GM23248 (cell line): ENCODE data around the gene KRTAP12-2. TPM values are rescaled to one million over a fixed set of nuclear protein-coding genes. Genes with fewer than 3 reads are reported as not detected.

Source experiments
- DNase-seq: peaks from one replicate; pipeline ENCODE4 v3.0.0-alpha.2; 2015
- H2AFZ ChIP-seq: fragments of 200-600 bp; sonication (generic); 2 replicates; pipeline ENCODE4 v1.6.1; 2016; ENCODE audit warnings: antibody characterized with exemption
- H3F3A ChIP-seq: fragments of 200-600 bp; sonication (generic); 2 replicates; pipeline ENCODE4 v1.6.1; 2016; ENCODE audit warnings: mild to moderate bottlenecking, antibody characterized with exemption, mixed run types; ENCODE audit not compliant: insufficient read depth
- H3K27ac ChIP-seq: fragments of 200-600 bp; sonication (generic); 2 replicates; pipeline ENCODE4 v1.5.1; 2016; ENCODE audit warnings: mild to moderate bottlenecking
- H3K27me3 ChIP-seq: fragments of 200-600 bp; sonication (generic); replicated peaks from 2 replicates; pipeline ENCODE4 v1.6.1; 2016; ENCODE audit warnings: mild to moderate bottlenecking; ENCODE audit not compliant: insufficient read depth
- H3K36me3 ChIP-seq: fragments of 200-600 bp; sonication (generic); 2 replicates; pipeline ENCODE4 v1.6.1; 2016; ENCODE audit warnings: low read depth, mild to moderate bottlenecking
- H3K4me1 ChIP-seq: fragments of 200-600 bp; sonication (generic); 2 replicates; pipeline ENCODE4 v1.6.1; 2016; ENCODE audit warnings: mild to moderate bottlenecking; ENCODE audit not compliant: insufficient read depth
- H3K4me2 ChIP-seq: fragments of 200-600 bp; sonication (generic); one replicate; pipeline ENCODE4 v1.6.1; 2016; ENCODE audit warnings: mild to moderate bottlenecking; ENCODE audit not compliant: unreplicated experiment
- H3K4me3 ChIP-seq: fragments of 200-600 bp; sonication (generic); 2 replicates; pipeline ENCODE4 v1.5.1; 2016; ENCODE audit warnings: mild to moderate bottlenecking
- H3K79me2 ChIP-seq: fragments of 200-600 bp; sonication (generic); 2 replicates; pipeline ENCODE4 v1.6.1; 2016; ENCODE audit warnings: mild to moderate bottlenecking; ENCODE audit not compliant: insufficient read depth
- H3K9ac ChIP-seq: fragments of 200-600 bp; sonication (generic); 2 replicates; pipeline ENCODE4 v1.6.1; 2016; ENCODE audit warnings: mild to moderate bottlenecking
- H3K9me2 ChIP-seq: fragments of 200-600 bp; sonication (generic); 2 replicates; pipeline ENCODE4 v1.6.1; 2016; ENCODE audit warnings: mixed run types, mild to moderate bottlenecking, moderate library complexity; ENCODE audit not compliant: insufficient read depth
- H3K9me3 ChIP-seq: fragments of 200-600 bp; sonication (generic); one replicate; pipeline ENCODE4 v1.6.1; 2017; ENCODE audit warnings: low read depth
- H4K20me1 ChIP-seq: fragments of 200-600 bp; sonication (generic); 2 replicates; pipeline ENCODE4 v1.6.0; 2016; ENCODE audit not compliant: insufficient read depth
- EZH2 ChIP-seq: fragments of 200-600 bp; sonication (generic); IDR thresholded peaks from 2 replicates; pipeline ENCODE4 v1.6.1; 2018; ENCODE audit warnings: antibody characterized with exemption, mild to moderate bottlenecking; ENCODE audit not compliant: insufficient read depth, poor library complexity, severe bottlenecking
- EZH2phosphoT487 ChIP-seq: fragments of 200-600 bp; sonication (generic); IDR thresholded peaks from 2 replicates; pipeline ENCODE4 v1.6.1; 2018; ENCODE audit warnings: antibody characterized with exemption, moderate library complexity, mild to moderate bottlenecking, low read depth; ENCODE audit not compliant: insufficient read depth
- WGBS, 2 experiments: methylation state at CpG; one replicate each; pipeline ENCODE4 v1.1.6; 2015 to 2017; ENCODE audit warnings: low lambda C conversion rate in 2 of 2, low coverage in 1 of 2; ENCODE audit errors: missing lambda C conversion rate in 2 of 2; 5-methylcytosine and 5-hydroxymethylcytosine counted together
- in situ Hi-C: fragments of 300-500 bp; cut with MboI; formaldehyde crosslinking; loops from 2 replicates; pipeline ENCODE4 v1.15.0; 2020
- polyA plus RNA-seq: library from polyadenylated mRNA; unstranded; fragments of >200 nt; fragmentation: Nextera tagmentation; extraction: Ambion mirVana; gene quantifications from 2 replicates; pipeline ENCODE4 v1.2.1, GENCODE V29; 2016
- total RNA-seq: library from RNA; depleted of rRNA; stranded (reverse); fragments of >200 nt; shearing (Covaris generic); gene quantifications from 2 replicates; pipeline ENCODE4 v1.2.3, GENCODE V29; 2014

KRTAP12-2 gene
- total and polyA plus RNA-seq, 2 experiments from 2014 or later, result not detected

GRCh38 chr21:44706026-44706705, 39.4 kb upstream of the KRTAP12-2 start:
- DNase-seq, result no peak
- H3K4me3 ChIP-seq, result no peak overlapping the region
- no peak overlapping the region for H3K4me2 ChIP-seq
- no peaks in the 10 kb centered on the region for H3K79me2 ChIP-seq
- H3F3A ChIP-seq, result no peaks in the 10 kb centered on the region
- H3K9me2 ChIP-seq, result no peaks in the 10 kb centered on the region
- TF ChIP-seq EZH2phosphoT487, result no peak
- TF ChIP-seq EZH2, result no peak
- peaks cover 71% of the 10 kb centered on the region for H3K27me3 ChIP-seq
- no peak overlapping the region for H3K9ac ChIP-seq
- 2 to 3% methylated on average over 51 to 52 of the region's 54 CpGs for WGBS, 2 experiments
- no peak overlapping the region for H3K27ac ChIP-seq
- no peaks in the 10 kb centered on the region for H3K36me3 ChIP-seq
- in situ Hi-C loops, result no loop called here
- H3K4me1 ChIP-seq, result no peaks in the 10 kb centered on the region
- no peaks in the 10 kb centered on the region for H4K20me1 ChIP-seq
- no peaks in the 10 kb centered on the region for H3K9me3 ChIP-seq
- no peak overlapping the region for H2AFZ ChIP-seq

GRCh38 chr21:44704636-44705001, 37.9 kb upstream of the KRTAP12-2 start:
- Histone ChIP-seq H4K20me1 (no peaks in the 10 kb centered on the region), H2AFZ (no peak overlapping the region), H3K4me2 (no peak overlapping the region), H3K27me3 (peaks cover 74% of the 10 kb centered on the region), H3K36me3 (no peaks in the 10 kb centered on the region), H3K9me2 (no peaks in the 10 kb centered on the region), H3K79me2 (no peaks in the 10 kb centered on the region), H3K27ac (no peak overlapping the region), H3F3A (no peaks in the 10 kb centered on the region), H3K9me3 (no peaks in the 10 kb centered on the region), H3K9ac (no peak overlapping the region), H3K4me1 (no peaks in the 10 kb centered on the region), H3K4me3 (no peak overlapping the region)
- WGBS, 2 experiments, result 1% methylated on average over 12 to 13 of the region's 13 CpGs
- in situ Hi-C loops, result no loop called here
- TF ChIP-seq EZH2 (no peak), EZH2phosphoT487 (no peak)
- no peak for DNase-seq

GRCh38 chr21:44703731-44704635, 37.3 kb upstream of the KRTAP12-2 start:
- peaks cover 73% of the 10 kb centered on the region for H3K27me3 ChIP-seq
- no peak overlapping the region for H3K9ac ChIP-seq
- H3K4me2 ChIP-seq, result no peak overlapping the region
- H3K79me2 ChIP-seq, result no peaks in the 10 kb centered on the region
- in situ Hi-C loops, result no loop called here
- H3K36me3 ChIP-seq, result no peaks in the 10 kb centered on the region
- no peak overlapping the region for H3K27ac ChIP-seq
- no peaks in the 10 kb centered on the region for H4K20me1 ChIP-seq
- no peak for DNase-seq
- no peaks in the 10 kb centered on the region for H3K9me3 ChIP-seq
- no peak overlapping the region for H2AFZ ChIP-seq
- no peak overlapping the region for H3K4me3 ChIP-seq
- no peaks in the 10 kb centered on the region for H3K4me1 ChIP-seq
- H3F3A ChIP-seq, result no peaks in the 10 kb centered on the region
- 20 to 21% methylated on average over 11 to 13 of the region's 13 CpGs for WGBS, 2 experiments
- H3K9me2 ChIP-seq, result no peaks in the 10 kb centered on the region
- TF ChIP-seq EZH2phosphoT487 (no peak), EZH2 (no peak)

- Histone ChIP-seq H3K9me2 (no peaks in the 10 kb centered on the region), H3K4me2 (no peak overlapping the region), H3K4me3 (no peak overlapping the region), H3K36me3 (no peaks in the 10 kb centered on the region), H3K4me1 (no peaks in the 10 kb centered on the region), H3K79me2 (no peaks in the 10 kb centered on the region), H2AFZ (no peak overlapping the region), H3K9me3 (no peaks in the 10 kb centered on the region), H3F3A (no peaks in the 10 kb centered on the region), H3K9ac (no peak overlapping the region), H3K27ac (no peak overlapping the region), H4K20me1 (no peaks in the 10 kb centered on the region), H3K27me3 (peaks cover 73% of the 10 kb centered on the region)
- TF ChIP-seq EZH2 (no peak), EZH2phosphoT487 (no peak)
- DNase-seq, result no peak
- in situ Hi-C loops, result no loop called here
- WGBS, 2 experiments, result 25 to 27% methylated on average over 16 of the region's 16 CpGs
Measured at GRCh38 chr21:44702973-44703730, 36.4 kb upstream of the KRTAP12-2 start.
